ENCODE data around the gene USP22. TPM values are rescaled to one million over a fixed set of nuclear protein-coding genes. Genes with fewer than 3 reads are reported as not detected.

Gene USP22
- total and polyA plus RNA-seq, 4 donors, result 27.2 to 109 (median 58.1) TPM

DNA sequence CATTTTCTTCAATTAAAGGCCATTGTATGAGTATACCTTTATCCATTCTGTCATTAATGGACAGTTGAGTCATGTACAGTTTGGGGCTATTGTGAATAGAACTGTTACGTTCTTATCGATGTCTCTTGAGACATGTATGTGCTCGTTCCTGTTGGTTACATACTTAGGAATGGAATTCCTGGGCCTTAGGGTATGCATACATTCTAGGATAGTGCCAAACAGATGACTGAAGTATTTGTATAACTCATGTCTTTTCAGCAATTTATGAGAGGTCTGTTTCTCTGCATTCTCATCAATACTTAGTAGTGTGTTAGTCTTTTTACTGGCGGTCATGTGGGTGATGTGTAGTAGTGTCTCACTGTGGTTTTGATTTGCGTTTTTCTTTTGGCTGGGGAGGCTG, 81.2 kb downstream of the USP22 start:
- Histone ChIP-seq H3K4me1 (ENCODE audit: control insufficient read depth in 4 of 4, insufficient read depth in 4 of 4, low read length in 3 of 4) (no peaks in the 10 kb centered on the region), H3K9me3 (ENCODE audit: control insufficient read depth in 4 of 4, low read length in 3 of 4) (no peaks in the 10 kb centered on the region), H3K9ac (ENCODE audit: low read depth in 1 of 2, low read length in 2 of 2) (no peak overlapping the region), H3K36me3 (ENCODE audit: control insufficient read depth in 4 of 4, insufficient read depth in 3 of 4, low read depth in 1 of 4, low read length in 3 of 4) (no peaks in the 10 kb centered on the region), H3K27ac (ENCODE audit: low read depth in 1 of 2, low read length in 2 of 2) (no peak overlapping the region), H3K4me3 (ENCODE audit: low read depth in 1 of 3, low read length in 3 of 3) (no peak overlapping the region), H3K27me3 (ENCODE audit: control insufficient read depth in 4 of 4, insufficient read depth in 4 of 4, low read length in 3 of 4) (no peaks in the 10 kb centered on the region)
- TF ChIP-seq RXRA (IDR thresholded peaks at IDR 0.05), result no peak
- TF ChIP-seq, protein P1, sequence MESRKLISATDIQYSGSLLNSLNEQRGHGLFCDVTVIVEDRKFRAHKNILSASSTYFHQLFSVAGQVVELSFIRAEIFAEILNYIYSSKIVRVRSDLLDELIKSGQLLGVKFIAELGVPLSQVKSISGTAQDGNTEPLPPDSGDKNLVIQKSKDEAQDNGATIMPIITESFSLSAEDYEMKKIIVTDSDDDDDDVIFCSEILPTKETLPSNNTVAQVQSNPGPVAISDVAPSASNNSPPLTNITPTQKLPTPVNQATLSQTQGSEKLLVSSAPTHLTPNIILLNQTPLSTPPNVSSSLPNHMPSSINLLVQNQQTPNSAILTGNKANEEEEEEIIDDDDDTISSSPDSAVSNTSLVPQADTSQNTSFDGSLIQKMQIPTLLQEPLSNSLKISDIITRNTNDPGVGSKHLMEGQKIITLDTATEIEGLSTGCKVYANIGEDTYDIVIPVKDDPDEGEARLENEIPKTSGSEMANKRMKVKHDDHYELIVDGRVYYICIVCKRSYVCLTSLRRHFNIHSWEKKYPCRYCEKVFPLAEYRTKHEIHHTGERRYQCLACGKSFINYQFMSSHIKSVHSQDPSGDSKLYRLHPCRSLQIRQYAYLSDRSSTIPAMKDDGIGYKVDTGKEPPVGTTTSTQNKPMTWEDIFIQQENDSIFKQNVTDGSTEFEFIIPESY (IDR thresholded peaks at IDR 0.05), result no peak
- no peak for TF ChIP-seq FOXA1 (IDR thresholded peaks at IDR 0.05)
- no peak for TF ChIP-seq FOXA2 (IDR thresholded peaks at IDR 0.05)
- TF ChIP-seq TAF1 (conservative IDR thresholded peaks at IDR 0.05), result no peak
- TF ChIP-seq, protein P2, sequence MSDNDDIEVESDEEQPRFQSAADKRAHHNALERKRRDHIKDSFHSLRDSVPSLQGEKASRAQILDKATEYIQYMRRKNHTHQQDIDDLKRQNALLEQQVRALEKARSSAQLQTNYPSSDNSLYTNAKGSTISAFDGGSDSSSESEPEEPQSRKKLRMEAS (IDR thresholded peaks at IDR 0.05), result no peak
- WGBS, result 83% methylated on average over 5 of the region's 5 CpGs
- DNase-seq (ENCODE audit: low spot score), result no peak

DNA sequence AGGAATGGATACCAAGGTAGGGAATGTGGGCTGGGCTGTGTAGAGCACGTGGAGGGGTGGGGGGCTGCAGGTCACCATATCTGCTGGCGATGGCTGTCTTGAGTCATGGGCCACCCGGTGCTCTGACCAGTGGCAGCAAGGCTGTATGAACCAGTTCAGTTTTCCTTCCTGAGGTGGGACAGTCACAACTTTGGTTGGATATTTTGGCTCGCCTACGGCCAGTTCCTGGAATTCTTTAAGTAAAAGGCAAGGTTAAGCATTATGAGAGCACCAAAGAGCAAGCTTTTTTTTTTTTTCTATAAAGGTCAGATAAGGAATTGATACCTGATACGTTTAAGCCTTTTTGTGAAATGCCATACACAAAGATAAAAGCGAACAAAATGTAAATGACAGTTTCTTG, 81.9 kb downstream of the USP22 start:
- no peak overlapping the region for H3K9ac ChIP-seq (ENCODE audit: low read depth in 1 of 2, low read length in 2 of 2)
- TF ChIP-seq, protein P3, sequence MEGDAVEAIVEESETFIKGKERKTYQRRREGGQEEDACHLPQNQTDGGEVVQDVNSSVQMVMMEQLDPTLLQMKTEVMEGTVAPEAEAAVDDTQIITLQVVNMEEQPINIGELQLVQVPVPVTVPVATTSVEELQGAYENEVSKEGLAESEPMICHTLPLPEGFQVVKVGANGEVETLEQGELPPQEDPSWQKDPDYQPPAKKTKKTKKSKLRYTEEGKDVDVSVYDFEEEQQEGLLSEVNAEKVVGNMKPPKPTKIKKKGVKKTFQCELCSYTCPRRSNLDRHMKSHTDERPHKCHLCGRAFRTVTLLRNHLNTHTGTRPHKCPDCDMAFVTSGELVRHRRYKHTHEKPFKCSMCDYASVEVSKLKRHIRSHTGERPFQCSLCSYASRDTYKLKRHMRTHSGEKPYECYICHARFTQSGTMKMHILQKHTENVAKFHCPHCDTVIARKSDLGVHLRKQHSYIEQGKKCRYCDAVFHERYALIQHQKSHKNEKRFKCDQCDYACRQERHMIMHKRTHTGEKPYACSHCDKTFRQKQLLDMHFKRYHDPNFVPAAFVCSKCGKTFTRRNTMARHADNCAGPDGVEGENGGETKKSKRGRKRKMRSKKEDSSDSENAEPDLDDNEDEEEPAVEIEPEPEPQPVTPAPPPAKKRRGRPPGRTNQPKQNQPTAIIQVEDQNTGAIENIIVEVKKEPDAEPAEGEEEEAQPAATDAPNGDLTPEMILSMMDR (IDR thresholded peaks at IDR 0.05; ENCODE audit: low read depth, low read length, missing input control), result no peak
- TF ChIP-seq, protein P4, sequence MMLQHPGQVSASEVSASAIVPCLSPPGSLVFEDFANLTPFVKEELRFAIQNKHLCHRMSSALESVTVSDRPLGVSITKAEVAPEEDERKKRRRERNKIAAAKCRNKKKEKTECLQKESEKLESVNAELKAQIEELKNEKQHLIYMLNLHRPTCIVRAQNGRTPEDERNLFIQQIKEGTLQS (IDR thresholded peaks at IDR 0.05), result no peak
- TF ChIP-seq RXRA (IDR thresholded peaks at IDR 0.05) (no peak), NR2F2 (IDR thresholded peaks at IDR 0.05) (no peak), FOXA2 (IDR thresholded peaks at IDR 0.05) (no peak), SP1 (IDR thresholded peaks at IDR 0.05) (no peak), TAF1 (conservative IDR thresholded peaks at IDR 0.05) (no peak), GABPA (IDR thresholded peaks at IDR 0.05 in 1 of 2, conservative IDR thresholded peaks at IDR 0.05 in 1 of 2) (no peak), HNF4A (conservative IDR thresholded peaks at IDR 0.05) (no peak)
- TF ChIP-seq, protein P5, sequence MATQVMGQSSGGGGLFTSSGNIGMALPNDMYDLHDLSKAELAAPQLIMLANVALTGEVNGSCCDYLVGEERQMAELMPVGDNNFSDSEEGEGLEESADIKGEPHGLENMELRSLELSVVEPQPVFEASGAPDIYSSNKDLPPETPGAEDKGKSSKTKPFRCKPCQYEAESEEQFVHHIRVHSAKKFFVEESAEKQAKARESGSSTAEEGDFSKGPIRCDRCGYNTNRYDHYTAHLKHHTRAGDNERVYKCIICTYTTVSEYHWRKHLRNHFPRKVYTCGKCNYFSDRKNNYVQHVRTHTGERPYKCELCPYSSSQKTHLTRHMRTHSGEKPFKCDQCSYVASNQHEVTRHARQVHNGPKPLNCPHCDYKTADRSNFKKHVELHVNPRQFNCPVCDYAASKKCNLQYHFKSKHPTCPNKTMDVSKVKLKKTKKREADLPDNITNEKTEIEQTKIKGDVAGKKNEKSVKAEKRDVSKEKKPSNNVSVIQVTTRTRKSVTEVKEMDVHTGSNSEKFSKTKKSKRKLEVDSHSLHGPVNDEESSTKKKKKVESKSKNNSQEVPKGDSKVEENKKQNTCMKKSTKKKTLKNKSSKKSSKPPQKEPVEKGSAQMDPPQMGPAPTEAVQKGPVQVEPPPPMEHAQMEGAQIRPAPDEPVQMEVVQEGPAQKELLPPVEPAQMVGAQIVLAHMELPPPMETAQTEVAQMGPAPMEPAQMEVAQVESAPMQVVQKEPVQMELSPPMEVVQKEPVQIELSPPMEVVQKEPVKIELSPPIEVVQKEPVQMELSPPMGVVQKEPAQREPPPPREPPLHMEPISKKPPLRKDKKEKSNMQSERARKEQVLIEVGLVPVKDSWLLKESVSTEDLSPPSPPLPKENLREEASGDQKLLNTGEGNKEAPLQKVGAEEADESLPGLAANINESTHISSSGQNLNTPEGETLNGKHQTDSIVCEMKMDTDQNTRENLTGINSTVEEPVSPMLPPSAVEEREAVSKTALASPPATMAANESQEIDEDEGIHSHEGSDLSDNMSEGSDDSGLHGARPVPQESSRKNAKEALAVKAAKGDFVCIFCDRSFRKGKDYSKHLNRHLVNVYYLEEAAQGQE (IDR thresholded peaks at IDR 0.05), result no peak
- TF ChIP-seq, protein P1 (IDR thresholded peaks at IDR 0.05), result no peak
- H3K27me3 ChIP-seq (ENCODE audit: control insufficient read depth in 4 of 4, insufficient read depth in 4 of 4, low read length in 3 of 4), result no peaks in the 10 kb centered on the region
- no peak for DNase-seq (ENCODE audit: low spot score)
- peaks cover 0 to under 1% (median under 1%) of the 10 kb centered on the region in 4 donors for H3K4me1 ChIP-seq (ENCODE audit: control insufficient read depth in 4 of 4, insufficient read depth in 4 of 4, low read length in 3 of 4)
- H3K9me3 ChIP-seq (ENCODE audit: control insufficient read depth in 4 of 4, low read length in 3 of 4), result no peaks in the 10 kb centered on the region
- H3K36me3 ChIP-seq (ENCODE audit: control insufficient read depth in 4 of 4, insufficient read depth in 3 of 4, low read depth in 1 of 4, low read length in 3 of 4), result no peaks in the 10 kb centered on the region
- WGBS, result 91% methylated on average over 7 of the region's 7 CpGs
- no peak overlapping the region for H3K27ac ChIP-seq (ENCODE audit: low read depth in 1 of 2, low read length in 2 of 2)
- no peak overlapping the region for H3K4me3 ChIP-seq (ENCODE audit: low read depth in 1 of 3, low read length in 3 of 3)

Measured in liver (tissue), 9 donors.